Natural killer cell (primary cell): ENCODE measurements around the gene CNBP. TPM values are rescaled to one million over a fixed set of nuclear protein-coding genes. Genes with fewer than 3 reads are reported as not detected.

Experiments
- ATAC-seq, 3 donors: fragments of 150-1000 bp in 2 of 3; fragments of 200-7000 bp in 1 of 3; cut with Tn5 transposase; 1 replicate in 1 of 3; 2 replicates in 2 of 3; pipeline ENCODE4 v1.10.0; 2021; ENCODE audit warnings: mild to moderate bottlenecking in 2 of 3, moderate library complexity in 2 of 3
- DNase-seq, 2 donors: peaks; one replicate each; pipeline versions ENCODE4 v3.0.0 to v3.0.0-alpha.2; 2013 to 2021; ENCODE audit warnings: mixed read lengths in 1 of 2
- H3K27ac ChIP-seq: one replicate; pipeline ENCODE4 v1.5.1; 2013; ENCODE audit warnings: mild to moderate bottlenecking, low read length
- H3K27me3 ChIP-seq: one replicate; pipeline ENCODE4 v1.6.1; 2013; ENCODE audit warnings: low read length; ENCODE audit not compliant: control insufficient read depth, insufficient read depth
- H3K36me3 ChIP-seq: one replicate; pipeline ENCODE4 v1.6.1; 2013; ENCODE audit warnings: low read length; ENCODE audit not compliant: control insufficient read depth, insufficient read depth
- H3K4me1 ChIP-seq: one replicate; pipeline ENCODE4 v1.6.1; 2013; ENCODE audit warnings: low read length; ENCODE audit not compliant: control insufficient read depth, insufficient read depth
- H3K4me3 ChIP-seq: one replicate; pipeline ENCODE4 v1.5.1; 2013; ENCODE audit warnings: low read length
- H3K9me3 ChIP-seq: one replicate; pipeline ENCODE4 v1.6.1; 2013; ENCODE audit warnings: low read length; ENCODE audit not compliant: control insufficient read depth, insufficient read depth
- H3K27ac Mint-ChIP-seq, 2 donors: one replicate each; pipeline ENCODE4 v1.8.0; 2022; ENCODE audit warnings: mild to moderate bottlenecking in 2 of 2, mixed read lengths in 2 of 2, moderate library complexity in 1 of 2
- H3K27me3 Mint-ChIP-seq, 2 donors: one replicate each; pipeline ENCODE4 v1.8.0; 2022; ENCODE audit warnings: low read depth in 2 of 2, mixed read lengths in 2 of 2
- H3K36me3 Mint-ChIP-seq: one replicate; pipeline ENCODE4 v1.8.0; 2022; ENCODE audit warnings: mixed read lengths
- H3K4me1 Mint-ChIP-seq, 2 donors: one replicate each; pipeline ENCODE4 v1.8.0; 2022; ENCODE audit warnings: mixed read lengths in 2 of 2
- H3K4me3 Mint-ChIP-seq: one replicate; pipeline ENCODE4 v1.8.0; 2022; ENCODE audit warnings: mild to moderate bottlenecking, moderate library complexity, mixed read lengths
- H3K9me3 Mint-ChIP-seq, 2 donors: one replicate each; pipeline ENCODE4 v1.8.0; 2022; ENCODE audit warnings: mixed read lengths in 2 of 2
- WGBS: methylation state at CpG from one replicate; pipeline ENCODE4 v1.1.7; 2013; ENCODE audit warnings: missing lambda C conversion rate; ENCODE audit not compliant: insufficient coverage; 5-methylcytosine and 5-hydroxymethylcytosine counted together
- intact Hi-C: fragments of 100-400 bp; cut with micrococcal nuclease; formaldehyde crosslinking; loops from one replicate; pipeline ENCODE4 v1.14.2; 2022
- total RNA-seq, 4 donors: library from RNA; stranded (reverse); fragments of 120-200 nt in 1 of 4; gene quantifications; one replicate each; pipeline versions ENCODE4 v1.2.3 to v1.2.4, GENCODE V29; 2013 to 2022
- TF ChIP-seq, protein P1 (sequence below): fragments of 200-600 bp; IDR thresholded peaks from one replicate; pipeline ENCODE4 v1.8.0; 2022; ENCODE audit warnings: antibody characterized with exemption

Gene CNBP
- total RNA-seq, 3 donors from 2014 or later (not counting 1 experiment from before 2014, with no cell fraction given): 202 to 223 (median 211) TPM

DNA sequence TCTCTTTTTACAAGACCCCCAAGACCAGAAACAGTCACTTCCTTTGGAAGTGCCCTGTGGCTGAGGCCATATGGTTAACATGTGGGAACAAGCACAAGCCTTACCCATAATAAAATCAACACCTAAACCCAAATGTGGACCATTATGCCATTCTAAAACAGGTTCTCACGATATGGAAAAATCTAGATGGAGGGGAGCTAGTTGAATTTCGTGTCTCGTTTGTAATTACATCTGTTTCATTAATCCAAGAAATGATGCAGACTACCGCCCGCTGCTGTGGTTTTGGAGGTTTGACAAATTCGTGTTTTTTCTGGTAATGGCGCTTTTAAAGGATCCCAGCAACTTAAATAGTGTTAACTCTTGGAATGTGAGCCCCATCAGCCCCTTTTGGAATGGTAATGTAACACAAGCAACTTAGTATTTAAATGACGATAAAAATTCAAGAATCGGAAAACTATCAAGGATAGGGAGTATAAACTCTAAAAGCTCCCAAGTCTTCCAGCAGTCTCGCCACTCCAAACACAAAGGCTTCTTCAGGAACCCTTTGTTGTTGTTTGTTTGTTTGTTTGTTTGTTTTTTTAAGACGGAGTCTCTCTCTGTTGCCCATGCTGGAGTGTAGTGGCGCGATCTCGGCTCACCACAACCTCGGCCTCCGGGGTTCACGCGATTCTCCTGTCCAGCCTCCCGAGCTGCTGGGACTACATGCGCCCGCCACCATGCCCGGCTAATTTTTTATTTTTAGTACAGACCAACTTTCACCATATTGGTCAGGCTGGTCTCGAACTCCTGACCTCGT, 1.1 kb downstream of the CNBP start:
- H3K4me1 ChIP-seq: peaks cover 49% of the 10 kb centered on the region

DNA sequence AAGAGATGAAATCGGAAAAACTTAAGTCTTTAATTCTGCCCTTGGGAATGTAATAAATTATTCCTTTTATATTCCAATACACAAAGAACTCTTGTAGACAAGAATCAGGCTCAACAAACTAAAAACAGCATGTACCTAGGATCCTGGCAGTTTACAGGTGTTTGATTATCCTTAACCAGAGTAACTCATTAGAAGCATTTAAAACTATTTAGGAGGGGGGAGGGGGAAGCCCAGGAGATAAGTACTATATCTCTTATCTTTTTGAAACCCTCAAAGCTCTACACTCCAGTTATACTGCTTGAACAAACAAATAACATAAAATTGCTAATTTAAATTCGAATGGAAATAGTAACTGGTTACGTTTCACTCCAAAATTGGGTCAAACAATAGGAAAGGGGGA, 1.9 kb downstream of the CNBP start:
- Histone ChIP-seq H3K27ac (peak overlapping the region; percentile 90), H3K4me1 (peaks cover 50% of the 10 kb centered on the region), H3K36me3 (peaks cover 16% of the 10 kb centered on the region), H3K4me3 (peak overlapping the region; percentile 95), H3K9me3 (no peaks in the 10 kb centered on the region), H3K27me3 (no peaks in the 10 kb centered on the region)
- TF ChIP-seq, protein P1, sequence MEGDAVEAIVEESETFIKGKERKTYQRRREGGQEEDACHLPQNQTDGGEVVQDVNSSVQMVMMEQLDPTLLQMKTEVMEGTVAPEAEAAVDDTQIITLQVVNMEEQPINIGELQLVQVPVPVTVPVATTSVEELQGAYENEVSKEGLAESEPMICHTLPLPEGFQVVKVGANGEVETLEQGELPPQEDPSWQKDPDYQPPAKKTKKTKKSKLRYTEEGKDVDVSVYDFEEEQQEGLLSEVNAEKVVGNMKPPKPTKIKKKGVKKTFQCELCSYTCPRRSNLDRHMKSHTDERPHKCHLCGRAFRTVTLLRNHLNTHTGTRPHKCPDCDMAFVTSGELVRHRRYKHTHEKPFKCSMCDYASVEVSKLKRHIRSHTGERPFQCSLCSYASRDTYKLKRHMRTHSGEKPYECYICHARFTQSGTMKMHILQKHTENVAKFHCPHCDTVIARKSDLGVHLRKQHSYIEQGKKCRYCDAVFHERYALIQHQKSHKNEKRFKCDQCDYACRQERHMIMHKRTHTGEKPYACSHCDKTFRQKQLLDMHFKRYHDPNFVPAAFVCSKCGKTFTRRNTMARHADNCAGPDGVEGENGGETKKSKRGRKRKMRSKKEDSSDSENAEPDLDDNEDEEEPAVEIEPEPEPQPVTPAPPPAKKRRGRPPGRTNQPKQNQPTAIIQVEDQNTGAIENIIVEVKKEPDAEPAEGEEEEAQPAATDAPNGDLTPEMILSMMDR: no peak
- intact Hi-C loops: loop anchor here (2.0 kb wide), 1 partner anchor 61 kb away; the partner anchor contains the start of gene RAB43
- no peaks in the 10 kb centered on the region for H3K27me3 Mint-ChIP-seq
- WGBS: no CpG with 5 or more reads among the region's 3 CpGs
- H3K4me1 Mint-ChIP-seq: peaks cover 54 to 56% of the 10 kb centered on the region in 2 donors
- no peaks in the 10 kb centered on the region for H3K36me3 Mint-ChIP-seq
- H3K9me3 Mint-ChIP-seq: no peaks in the 10 kb centered on the region
- peak overlapping the region; percentile 84 to 100 for H3K27ac Mint-ChIP-seq
- H3K4me3 Mint-ChIP-seq: peak overlapping the region; percentile 91
- ATAC-seq (no peak), DNase-seq (no peak)

More for the DNA sequence above, 1.1 kb downstream of the CNBP start:
- WGBS: 0% methylated on average over 22 of the region's 24 CpGs
- DNase-seq (peak in 1 of 2 donors; percentile 57), ATAC-seq (peak in 1 of 3 donors; percentile 16)
- peak overlapping the region; percentile 95 for H3K4me3 ChIP-seq
- Mint-ChIP-seq H3K4me3 (peak overlapping the region; percentile 91), H3K36me3 (no peaks in the 10 kb centered on the region), H3K4me1 (peaks cover 47 to 48% of the 10 kb centered on the region in 2 donors), H3K9me3 (no peaks in the 10 kb centered on the region), H3K27me3 (no peaks in the 10 kb centered on the region), H3K27ac (peak overlapping the region; percentile 84 to 100)
- TF ChIP-seq, protein P1: no peak
- H3K27ac ChIP-seq: peak overlapping the region; percentile 90
- H3K36me3 ChIP-seq: peaks cover 12% of the 10 kb centered on the region
- H3K27me3 ChIP-seq: no peaks in the 10 kb centered on the region
- intact Hi-C loops: loop anchor here (1.0 to 2.0 kb wide), 2 partner anchors 21 to 62 kb away; partner anchors contain the start of genes ISY1 and RAB43
- H3K9me3 ChIP-seq: no peaks in the 10 kb centered on the region

DNA sequence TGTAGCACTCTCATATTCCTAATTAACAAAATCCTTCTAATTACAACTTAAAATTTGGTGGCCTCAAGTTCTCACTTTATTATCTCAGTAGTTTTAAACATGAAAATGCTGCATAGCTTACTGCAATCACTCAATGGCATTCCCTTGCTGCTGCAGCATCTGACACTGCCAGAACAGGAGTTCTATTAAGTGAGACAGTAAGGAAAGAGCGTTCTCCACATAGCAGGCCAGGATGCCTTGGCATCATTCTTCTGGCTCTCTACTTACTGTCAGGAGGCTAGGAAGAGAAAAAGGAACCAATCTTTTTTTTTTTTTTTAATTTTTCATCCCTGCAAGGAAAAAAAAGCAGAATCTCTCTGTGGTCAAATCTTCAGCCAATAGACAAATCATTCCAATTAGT, 3.2 kb downstream of the CNBP start:
- Histone ChIP-seq H3K9me3 (no peaks in the 10 kb centered on the region), H3K27ac (no peak overlapping the region), H3K36me3 (peaks cover 16% of the 10 kb centered on the region), H3K27me3 (no peaks in the 10 kb centered on the region), H3K4me1 (peaks cover 51% of the 10 kb centered on the region), H3K4me3 (no peak overlapping the region)
- DNase-seq: no peak
- WGBS: 86% methylated on average over 1 of the region's 1 CpG
- no peak for ATAC-seq
- H3K4me1 Mint-ChIP-seq: peaks cover 68 to 70% of the 10 kb centered on the region in 2 donors
- TF ChIP-seq, protein P1: no peak
- H3K9me3 Mint-ChIP-seq: no peaks in the 10 kb centered on the region
- H3K36me3 Mint-ChIP-seq: no peaks in the 10 kb centered on the region
- H3K4me3 Mint-ChIP-seq: peak overlapping the region; percentile 70
- intact Hi-C loops: no loop called here
- H3K27me3 Mint-ChIP-seq: no peaks in the 10 kb centered on the region
- H3K27ac Mint-ChIP-seq: peak overlapping the region; percentile 84 to 100
